Measurements from ENCODE around the gene ZMIZ1. TPM values are rescaled to one million over a fixed set of nuclear protein-coding genes. Genes with fewer than 3 reads are reported as not detected.
"Not testable (repeated sequence)": the region's sequence is repeated elsewhere in the genome, so short reads cannot be mapped to it uniquely, and the experiment has no call there.

ZMIZ1 gene
- polyA plus RNA-seq, 1 donor from 2014 or later, result 26.8 TPM

DNA sequence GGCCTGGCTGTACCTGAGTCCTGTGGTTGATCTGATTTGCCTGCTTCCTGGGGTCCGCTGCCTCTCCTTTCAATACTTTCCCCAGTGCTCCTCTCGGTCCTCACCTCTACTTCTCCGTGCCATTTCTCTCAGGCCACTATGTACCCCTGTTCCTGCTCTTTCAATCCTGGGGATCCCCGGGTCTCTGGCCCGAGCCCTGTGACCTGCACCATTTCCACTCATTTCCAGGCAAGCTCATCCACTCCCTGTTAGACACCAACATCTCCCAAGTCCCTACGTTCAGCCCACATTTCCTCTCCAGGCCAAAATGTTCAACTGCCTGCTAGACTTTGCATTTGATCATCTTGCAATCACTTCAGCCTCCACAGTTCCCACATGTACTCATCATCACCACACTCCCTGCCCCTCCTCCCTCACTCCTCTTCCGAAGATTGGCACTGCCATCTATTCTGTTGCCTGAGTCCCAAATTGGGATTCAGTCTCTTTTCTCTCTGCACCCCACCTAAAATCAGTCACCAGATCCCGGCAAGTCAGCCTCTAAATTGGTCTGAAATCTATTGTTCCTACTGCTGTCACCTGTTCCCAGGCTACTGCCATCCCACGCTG, 34.4 kb upstream of the ZMIZ1 start:
- Histone ChIP-seq H4K20me1 (ENCODE audit: insufficient read depth) (no peaks in the 10 kb centered on the region), H3K4me3 (ENCODE audit: low read length) (no peak overlapping the region), H3K27ac (ENCODE audit: low read length) (no peak overlapping the region), H3F3A (ENCODE audit: insufficient read depth, low read length, poor library complexity, severe bottlenecking) (no peaks in the 10 kb centered on the region), H3K9ac (ENCODE audit: low read length) (no peak overlapping the region), H3K36me3 (ENCODE audit: insufficient read depth, low read length) (no peaks in the 10 kb centered on the region), H2AFZ (ENCODE audit: low read depth, low read length) (no peak overlapping the region), H3K79me2 (replicated peaks; ENCODE audit: insufficient read depth, low read length) (no peaks in the 10 kb centered on the region), H3K9me3 (ENCODE audit: low read length) (no peaks in the 10 kb centered on the region), H3K4me2 (ENCODE audit: low read length) (no peak overlapping the region), H3K9me2 (ENCODE audit: insufficient read depth, low read length) (no peaks in the 10 kb centered on the region), H3K27me3 (ENCODE audit: insufficient read depth, low read depth, low read length) (no peaks in the 10 kb centered on the region)
- TF ChIP-seq SMC3 (conservative IDR thresholded peaks at IDR 0.05; ENCODE audit: poor library complexity), result no peak
- TF ChIP-seq POLR2AphosphoS5 (IDR thresholded peaks at IDR 0.05), result no peak
- no peak for TF ChIP-seq TAF1 (IDR thresholded peaks at IDR 0.05; ENCODE audit: low read depth)
- TF ChIP-seq, protein P1, sequence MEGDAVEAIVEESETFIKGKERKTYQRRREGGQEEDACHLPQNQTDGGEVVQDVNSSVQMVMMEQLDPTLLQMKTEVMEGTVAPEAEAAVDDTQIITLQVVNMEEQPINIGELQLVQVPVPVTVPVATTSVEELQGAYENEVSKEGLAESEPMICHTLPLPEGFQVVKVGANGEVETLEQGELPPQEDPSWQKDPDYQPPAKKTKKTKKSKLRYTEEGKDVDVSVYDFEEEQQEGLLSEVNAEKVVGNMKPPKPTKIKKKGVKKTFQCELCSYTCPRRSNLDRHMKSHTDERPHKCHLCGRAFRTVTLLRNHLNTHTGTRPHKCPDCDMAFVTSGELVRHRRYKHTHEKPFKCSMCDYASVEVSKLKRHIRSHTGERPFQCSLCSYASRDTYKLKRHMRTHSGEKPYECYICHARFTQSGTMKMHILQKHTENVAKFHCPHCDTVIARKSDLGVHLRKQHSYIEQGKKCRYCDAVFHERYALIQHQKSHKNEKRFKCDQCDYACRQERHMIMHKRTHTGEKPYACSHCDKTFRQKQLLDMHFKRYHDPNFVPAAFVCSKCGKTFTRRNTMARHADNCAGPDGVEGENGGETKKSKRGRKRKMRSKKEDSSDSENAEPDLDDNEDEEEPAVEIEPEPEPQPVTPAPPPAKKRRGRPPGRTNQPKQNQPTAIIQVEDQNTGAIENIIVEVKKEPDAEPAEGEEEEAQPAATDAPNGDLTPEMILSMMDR (IDR thresholded peaks at IDR 0.05; ENCODE audit: poor library complexity, severe bottlenecking), result no peak
- TF ChIP-seq EZH2 (IDR thresholded peaks at IDR 0.05; ENCODE audit: borderline replicate concordance, insufficient read depth, low read length, poor library complexity, severe bottlenecking), result no peak

DNA sequence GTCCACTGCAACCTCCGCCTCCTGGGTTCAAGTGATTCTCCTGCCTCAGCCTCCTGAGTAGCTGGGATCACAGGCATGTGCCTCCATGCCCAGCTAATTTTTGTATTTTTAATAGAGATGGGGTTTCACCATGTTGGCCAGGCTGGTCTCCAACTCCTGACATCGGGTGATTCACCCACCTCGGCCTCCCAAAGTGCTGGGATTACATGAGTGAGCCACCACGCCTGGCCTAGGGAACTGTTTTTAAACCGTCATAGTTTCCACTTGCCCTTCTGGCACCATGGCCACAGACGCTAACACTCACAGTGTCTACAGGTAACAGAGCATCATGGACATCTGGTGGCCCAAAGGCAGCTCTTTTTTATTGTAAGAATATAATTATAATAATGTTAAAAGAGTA, 32.4 kb upstream of the ZMIZ1 start:
- H3K4me3 ChIP-seq (ENCODE audit: low read length); H3K4me2 ChIP-seq (ENCODE audit: low read length); H4K20me1 ChIP-seq (ENCODE audit: insufficient read depth); H3K9me3 ChIP-seq (ENCODE audit: low read length); H3K36me3 ChIP-seq (ENCODE audit: insufficient read depth, low read length); H2AFZ ChIP-seq (ENCODE audit: low read depth, low read length); H3K27ac ChIP-seq (ENCODE audit: low read length); H3K27me3 ChIP-seq (ENCODE audit: insufficient read depth, low read depth, low read length); H3F3A ChIP-seq (ENCODE audit: insufficient read depth, low read length, poor library complexity, severe bottlenecking); H3K79me2 ChIP-seq (replicated peaks; ENCODE audit: insufficient read depth, low read length); H3K9ac ChIP-seq (ENCODE audit: low read length); H3K9me2 ChIP-seq (ENCODE audit: insufficient read depth, low read length): not testable (repeated sequence)

DNA sequence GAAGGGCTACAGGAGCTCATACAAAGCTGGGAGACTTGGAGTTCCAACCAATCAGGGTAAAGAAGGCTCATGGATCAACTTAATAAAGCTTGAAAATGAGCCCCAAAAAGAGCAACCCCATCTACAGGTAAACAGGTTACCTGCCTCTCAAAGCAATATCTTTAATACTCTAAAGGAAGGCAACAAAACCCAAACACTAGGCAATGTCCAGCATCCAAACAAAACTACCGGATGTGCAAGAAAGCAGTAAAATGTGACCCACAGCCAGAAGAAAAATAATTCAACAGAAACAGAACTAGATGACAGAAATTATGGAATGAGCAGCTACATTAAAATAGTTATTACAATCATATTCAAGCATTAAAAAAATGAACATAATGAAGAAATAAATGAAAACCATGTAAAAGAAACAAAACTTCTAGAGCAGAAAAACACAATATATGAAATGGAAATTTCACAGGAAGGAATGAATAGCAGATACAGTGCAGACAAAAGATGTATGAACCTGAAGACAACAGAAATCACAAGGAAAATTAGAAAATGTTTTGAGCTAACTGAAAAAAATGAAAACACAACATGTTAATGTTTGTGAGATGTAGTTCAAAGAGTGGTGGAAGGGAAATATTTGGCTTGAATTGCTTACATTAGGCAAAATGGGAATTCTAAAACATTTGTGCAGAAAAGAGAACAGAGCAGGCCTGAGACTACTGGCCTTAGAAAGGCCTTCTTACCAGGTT, 30.5 kb upstream of the ZMIZ1 start:
- H3K9me3 ChIP-seq (ENCODE audit: low read length), result no peaks in the 10 kb centered on the region
- H3K27ac ChIP-seq (ENCODE audit: low read length), result no peak overlapping the region
- H3K4me3 ChIP-seq (ENCODE audit: low read length), result no peak overlapping the region
- no peaks in the 10 kb centered on the region for H3K9me2 ChIP-seq (ENCODE audit: insufficient read depth, low read length)
- H3K79me2 ChIP-seq (replicated peaks; ENCODE audit: insufficient read depth, low read length), result no peaks in the 10 kb centered on the region
- TF ChIP-seq MXI1 (conservative IDR thresholded peaks at IDR 0.05; ENCODE audit: poor library complexity, severe bottlenecking) (no peak), TAF1 (IDR thresholded peaks at IDR 0.05; ENCODE audit: low read depth) (no peak), SMC3 (conservative IDR thresholded peaks at IDR 0.05; ENCODE audit: poor library complexity) (no peak), RAD21 (conservative IDR thresholded peaks at IDR 0.05) (no peak), POLR2AphosphoS5 (IDR thresholded peaks at IDR 0.05) (no peak), EP300 (conservative IDR thresholded peaks at IDR 0.05; ENCODE audit: poor library complexity, severe bottlenecking) (no peak), EZH2 (IDR thresholded peaks at IDR 0.05; ENCODE audit: borderline replicate concordance, insufficient read depth, low read length, poor library complexity, severe bottlenecking) (no peak)
- TF ChIP-seq, protein P1 (IDR thresholded peaks at IDR 0.05; ENCODE audit: poor library complexity, severe bottlenecking), result no peak
- TF ChIP-seq, protein P2, sequence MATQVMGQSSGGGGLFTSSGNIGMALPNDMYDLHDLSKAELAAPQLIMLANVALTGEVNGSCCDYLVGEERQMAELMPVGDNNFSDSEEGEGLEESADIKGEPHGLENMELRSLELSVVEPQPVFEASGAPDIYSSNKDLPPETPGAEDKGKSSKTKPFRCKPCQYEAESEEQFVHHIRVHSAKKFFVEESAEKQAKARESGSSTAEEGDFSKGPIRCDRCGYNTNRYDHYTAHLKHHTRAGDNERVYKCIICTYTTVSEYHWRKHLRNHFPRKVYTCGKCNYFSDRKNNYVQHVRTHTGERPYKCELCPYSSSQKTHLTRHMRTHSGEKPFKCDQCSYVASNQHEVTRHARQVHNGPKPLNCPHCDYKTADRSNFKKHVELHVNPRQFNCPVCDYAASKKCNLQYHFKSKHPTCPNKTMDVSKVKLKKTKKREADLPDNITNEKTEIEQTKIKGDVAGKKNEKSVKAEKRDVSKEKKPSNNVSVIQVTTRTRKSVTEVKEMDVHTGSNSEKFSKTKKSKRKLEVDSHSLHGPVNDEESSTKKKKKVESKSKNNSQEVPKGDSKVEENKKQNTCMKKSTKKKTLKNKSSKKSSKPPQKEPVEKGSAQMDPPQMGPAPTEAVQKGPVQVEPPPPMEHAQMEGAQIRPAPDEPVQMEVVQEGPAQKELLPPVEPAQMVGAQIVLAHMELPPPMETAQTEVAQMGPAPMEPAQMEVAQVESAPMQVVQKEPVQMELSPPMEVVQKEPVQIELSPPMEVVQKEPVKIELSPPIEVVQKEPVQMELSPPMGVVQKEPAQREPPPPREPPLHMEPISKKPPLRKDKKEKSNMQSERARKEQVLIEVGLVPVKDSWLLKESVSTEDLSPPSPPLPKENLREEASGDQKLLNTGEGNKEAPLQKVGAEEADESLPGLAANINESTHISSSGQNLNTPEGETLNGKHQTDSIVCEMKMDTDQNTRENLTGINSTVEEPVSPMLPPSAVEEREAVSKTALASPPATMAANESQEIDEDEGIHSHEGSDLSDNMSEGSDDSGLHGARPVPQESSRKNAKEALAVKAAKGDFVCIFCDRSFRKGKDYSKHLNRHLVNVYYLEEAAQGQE (IDR thresholded peaks at IDR 0.05; ENCODE audit: borderline replicate concordance), result no peak
- H3K27me3 ChIP-seq (ENCODE audit: insufficient read depth, low read depth, low read length), result no peaks in the 10 kb centered on the region
- no peak overlapping the region for H3K9ac ChIP-seq (ENCODE audit: low read length)
- no peak overlapping the region for H3K4me2 ChIP-seq (ENCODE audit: low read length)
- H3F3A ChIP-seq (ENCODE audit: insufficient read depth, low read length, poor library complexity, severe bottlenecking), result no peaks in the 10 kb centered on the region
- H2AFZ ChIP-seq (ENCODE audit: low read depth, low read length), result no peak overlapping the region
- H4K20me1 ChIP-seq (ENCODE audit: insufficient read depth), result no peaks in the 10 kb centered on the region
- H3K36me3 ChIP-seq (ENCODE audit: insufficient read depth, low read length), result no peaks in the 10 kb centered on the region
